ENCODE data around the gene ATN1. TPM values are rescaled to one million over a fixed set of nuclear protein-coding genes. Genes with fewer than 3 reads are reported as not detected.
A peak's percentile ranks its signal among the peaks of the same experiment; 100 is the strongest.

The ATN1 gene
- total RNA-seq, 1 donor from 2014 or later, result 205 TPM

- Mint-ChIP-seq H3K36me3 (peaks cover 9% of the 10 kb centered on the region), H3K4me1 (peaks cover 35% of the 10 kb centered on the region), H3K4me3 (peak overlapping the region; percentile 94), H3K27ac (peak overlapping the region; percentile 98), H3K27me3 (ENCODE audit: low read depth) (no peaks in the 10 kb centered on the region), H3K9me3 (no peaks in the 10 kb centered on the region)
- TF ChIP-seq CTCF (IDR thresholded peaks at IDR 0.05; ENCODE audit: unreplicated experiment), result peak; percentile 69
- peak; percentile 73 to 88 for DNase-seq (ENCODE audit: low spot score in 2 of 2, unreplicated experiment in 2 of 2)
These were observed 16.8 kb downstream of the ATN1 start for GRCh38 chr12:6944381-6945186.

GRCh38 chr12:6945613-6946012 lies 17.9 kb downstream of the ATN1 start:
- Mint-ChIP-seq H3K9me3 (no peaks in the 10 kb centered on the region), H3K27ac (peak overlapping the region; percentile 98), H3K4me3 (peak overlapping the region; percentile 94), H3K36me3 (peaks cover 6% of the 10 kb centered on the region), H3K4me1 (peaks cover 34% of the 10 kb centered on the region), H3K27me3 (ENCODE audit: low read depth) (no peaks in the 10 kb centered on the region)
- DNase-seq (ENCODE audit: low spot score in 2 of 2, unreplicated experiment in 2 of 2), result no peak
- TF ChIP-seq CTCF (IDR thresholded peaks at IDR 0.05; ENCODE audit: unreplicated experiment), result no peak

GRCh38 chr12:6946033-6946919 lies 18.5 kb downstream of the ATN1 start:
- H3K9me3 Mint-ChIP-seq, result no peaks in the 10 kb centered on the region
- peak overlapping the region; percentile 68 for H3K27ac Mint-ChIP-seq
- peaks cover 3% of the 10 kb centered on the region for H3K36me3 Mint-ChIP-seq
- no peaks in the 10 kb centered on the region for H3K27me3 Mint-ChIP-seq (ENCODE audit: low read depth)
- H3K4me1 Mint-ChIP-seq, result peaks cover 34% of the 10 kb centered on the region
- peak; percentile 82 to 90 for DNase-seq (ENCODE audit: low spot score in 2 of 2, unreplicated experiment in 2 of 2)
- H3K4me3 Mint-ChIP-seq, result peak overlapping the region; percentile 94
- no peak for TF ChIP-seq CTCF (IDR thresholded peaks at IDR 0.05; ENCODE audit: unreplicated experiment)

- Mint-ChIP-seq H3K27me3 (ENCODE audit: low read depth) (no peaks in the 10 kb centered on the region), H3K9me3 (no peaks in the 10 kb centered on the region), H3K36me3 (no peaks in the 10 kb centered on the region), H3K4me1 (peaks cover 34% of the 10 kb centered on the region), H3K27ac (peak overlapping the region; percentile 68), H3K4me3 (peak overlapping the region; percentile 94)
- no peak for TF ChIP-seq CTCF (IDR thresholded peaks at IDR 0.05; ENCODE audit: unreplicated experiment)
- no peak for DNase-seq (ENCODE audit: low spot score in 2 of 2, unreplicated experiment in 2 of 2)
These were observed 19.2 kb downstream of the ATN1 start for GRCh38 chr12:6946920-6947374.

- TF ChIP-seq CTCF (IDR thresholded peaks at IDR 0.05; ENCODE audit: unreplicated experiment), result no peak
- Mint-ChIP-seq H3K4me3 (no peak overlapping the region), H3K4me1 (peaks cover 34% of the 10 kb centered on the region), H3K27ac (no peak overlapping the region), H3K9me3 (no peaks in the 10 kb centered on the region), H3K27me3 (ENCODE audit: low read depth) (no peaks in the 10 kb centered on the region), H3K36me3 (no peaks in the 10 kb centered on the region)
- DNase-seq (ENCODE audit: low spot score in 2 of 2, unreplicated experiment in 2 of 2), result no peak
These were observed 19.9 kb downstream of the ATN1 start for GRCh38 chr12:6947615-6948014.
